GM12878 (cell line): ENCODE results near the gene FAM234A. TPM values are rescaled to one million over a fixed set of nuclear protein-coding genes. Genes with fewer than 3 reads are reported as not detected.

Source experiments
- ATAC-seq: fragments of 200-7000 bp; cut with Tn5 transposase; 3 replicates; pipeline ENCODE4 v1.9.1; 2020; ENCODE audit warnings: mild to moderate bottlenecking, moderate library complexity
- Bru-seq: library from RNA; stranded (reverse); fragments of 400-500 nt; gene quantifications from one replicate; lab custom pipeline; 2021; lab: Mats Ljungman, UMichigan
- BruChase-seq, 2 experiments: library from RNA; stranded (reverse); fragments of 400-500 nt; gene quantifications; one replicate each; lab custom pipeline; 2021; lab: Mats Ljungman, UMichigan
- BruUV-seq: library from RNA; stranded (reverse); fragments of 400-500 nt; replicated peaks from 2 replicates; lab custom pipeline; 2021; lab: Mats Ljungman, UMichigan
- CTCF ChIA-PET: fragments of 300-600 bp; sonication (Branson Sonifier 250); formaldehyde crosslinking; extraction: SDS; loops from one replicate; lab custom pipeline; 2021; ENCODE audit warnings: inconsistent platforms; lab: Yijun Ruan, JAX
- POLR2A ChIA-PET: fragments of 350-600 bp; formaldehyde crosslinking; extraction: SDS; loops from one replicate; lab custom pipeline; 2021; ENCODE audit warnings: inconsistent platforms; lab: Charles Lee
- RAD21 ChIA-PET: fragments of 300-600 bp; sonication (Branson Sonifier 250); formaldehyde crosslinking; loops from one replicate; lab custom pipeline; 2023; ENCODE audit warnings: antibody characterized with exemption; ENCODE audit not compliant: unreplicated experiment; lab: Charles Lee
- SMC1A ChIA-PET: fragments of 300-600 bp; sonication (Branson Sonifier 250); formaldehyde crosslinking; loops from one replicate; lab custom pipeline; 2023; ENCODE audit not compliant: unreplicated experiment, uncharacterized antibody; lab: Charles Lee
- DNase-seq: peaks from one replicate; pipeline ENCODE4 v3.0.0-alpha.2; 2011; ENCODE audit warnings: low read depth, low spot score
- FAIRE-seq: peaks from 3 replicates; lab custom pipeline; 2011; peaks lifted over from hg19 to GRCh38; lab: Jason Lieb, UNC
- H2AFZ ChIP-seq: 2 replicates; pipeline ENCODE4 v1.6.0; 2011; ENCODE audit warnings: low read depth, low read length, control low read depth; ENCODE audit not compliant: control insufficient read depth
- H3K27ac ChIP-seq: 2 replicates; pipeline ENCODE4 v1.5.1; 2011; ENCODE audit warnings: control low read depth; ENCODE audit not compliant: control insufficient read depth, insufficient read depth
- H3K27me3 ChIP-seq, 2 experiments: replicated peaks in 1 of 2; 2 replicates each; pipeline versions ENCODE4 v1.6.0 to v1.6.1; 2011; ENCODE audit warnings: low read length in 1 of 2; ENCODE audit not compliant: control insufficient read depth in 2 of 2, insufficient read depth in 2 of 2
- H3K36me3 ChIP-seq, 2 experiments: 2 replicates each; pipeline ENCODE4 v1.5.1; 2011; ENCODE audit warnings: low read length in 1 of 2; ENCODE audit not compliant: control insufficient read depth in 2 of 2, insufficient read depth in 2 of 2
- H3K4me1 ChIP-seq: 2 replicates; pipeline ENCODE4 v1.6.1; 2011; ENCODE audit warnings: mild to moderate bottlenecking, low read length, moderate library complexity, mixed read lengths; ENCODE audit not compliant: control insufficient read depth, insufficient read depth
- H3K4me2 ChIP-seq: 2 replicates; pipeline ENCODE4 v1.6.0; 2011; ENCODE audit warnings: control low read depth; ENCODE audit not compliant: control insufficient read depth, insufficient read depth
- H3K4me3 ChIP-seq: fragments of 200-600 bp; sonication (generic); 2 replicates; pipeline ENCODE4 v1.5.1; 2016
- H3K79me2 ChIP-seq: 2 replicates; pipeline ENCODE4 v1.6.0; 2011; ENCODE audit warnings: low read length; ENCODE audit not compliant: control insufficient read depth, insufficient read depth
- H3K9ac ChIP-seq: 2 replicates; pipeline ENCODE4 v1.8.0; 2011; ENCODE audit warnings: low read length, control low read depth, mixed read lengths; ENCODE audit not compliant: control insufficient read depth, insufficient read depth
- H3K9me3 ChIP-seq: replicated peaks from 3 replicates; pipeline ENCODE4 v1.5.1; 2011; ENCODE audit warnings: mild to moderate bottlenecking, low read length; ENCODE audit not compliant: control insufficient read depth, insufficient read depth
- H4K20me1 ChIP-seq: 2 replicates; pipeline ENCODE4 v1.6.0; 2011; ENCODE audit not compliant: control insufficient read depth, insufficient read depth
- CEBPB ChIP-seq, 2 experiments: fragments of 150-350 bp in 1 of 2; IDR thresholded peaks; 2 replicates each; pipeline ENCODE4 v1.6.1; 2012 to 2014; ENCODE audit warnings: low read depth in 2 of 2, low read length in 2 of 2, borderline replicate concordance in 1 of 2, inconsistent platforms in 1 of 2
- ESRRA ChIP-seq: IDR thresholded peaks from 2 replicates; pipeline ENCODE4 v1.6.1; 2012; ENCODE audit warnings: mild to moderate bottlenecking, low read length, improper control_type of control experiment
- JUND ChIP-seq: IDR thresholded peaks from 2 replicates; pipeline ENCODE4 v1.6.1; 2012; ENCODE audit warnings: low read depth, mild to moderate bottlenecking, low read length, improper control_type of control experiment, moderate library complexity
- KLF5 ChIP-seq: fragments of 450-650 bp; IDR thresholded peaks from 2 replicates; pipeline ENCODE4 v1.6.1; 2014; ENCODE audit warnings: mild to moderate bottlenecking; ENCODE audit not compliant: partially characterized antibody
- NBN ChIP-seq: fragments of 450-650 bp; IDR thresholded peaks from 2 replicates; pipeline ENCODE4 v1.6.1; 2016
- WGBS: methylation state at CpG from one replicate; pipeline ENCODE4 v1.1.6; 2016; ENCODE audit warnings: low lambda C conversion rate; ENCODE audit not compliant: insufficient replicate concordance, insufficient coverage; ENCODE audit errors: missing lambda C conversion rate; 5-methylcytosine and 5-hydroxymethylcytosine counted together
- in situ Hi-C: fragments of 300-500 bp; cut with MboI; formaldehyde crosslinking; loops from 9 replicates; pipeline ENCODE4 v1.14.3; 2018; ENCODE audit warnings: mixed read lengths
- intact Hi-C: fragments of 100-400 bp; cut with micrococcal nuclease; formaldehyde crosslinking; loops from one replicate; pipeline ENCODE4 v1.14.2; 2022; ENCODE audit not compliant: unreplicated experiment
- long read RNA-seq, 2 experiments: library from polyadenylated mRNA; unstranded; transcript quantifications; one replicate each; pipeline ENCODE4 v2.0.0, GENCODE V29; 2019 to 2020
- polyA minus RNA-seq, 3 experiments: library from RNA; depleted of rRNA, polyadenylated mRNA; stranded (reverse); fragments of >200 nt; gene quantifications; 2 replicates each; pipeline ENCODE4 v1.2.3, GENCODE V29; 2011
- polyA plus RNA-seq, 11 experiments: library from polyadenylated mRNA; depleted of rRNA in 4 of 11; unstranded in 6 of 11; stranded (reverse) in 5 of 11; fragments of >200 nt; fragmentation: Nextera tagmentation in 4 of 11; fragmentation: Illumina TruSeq in 1 of 11; extraction: Ambion mirVana in 4 of 11; extraction: Trizol in 1 of 11; gene quantifications; 1 replicate in 1 of 11; 2 replicates in 10 of 11; pipeline versions ENCODE4 v1.2.1 to v1.2.3, GENCODE V29; 2011 to 2016; ENCODE audit warnings: inconsistent platforms in 2 of 11, missing spikeins in 2 of 11, low read depth in 1 of 11
- total RNA-seq, 4 experiments: library from RNA; depleted of rRNA in 3 of 4; stranded (reverse); fragments of >200 nt in 3 of 4; fragmentation: Illumina TruSeq in 1 of 4; extraction: Trizol in 1 of 4; gene quantifications; 2 replicates each; pipeline versions ENCODE4 v1.2.1 to v1.2.3, GENCODE V29; 2013 to 2021
- TF ChIP-seq, protein P1 (sequence below): fragments of 450-650 bp; IDR thresholded peaks from 2 replicates; pipeline ENCODE4 v1.6.1; 2018; ENCODE audit warnings: borderline replicate concordance, mild to moderate bottlenecking; ENCODE audit not compliant: partially characterized antibody
- TF ChIP-seq, protein P2 (sequence below): IDR thresholded peaks from 2 replicates; pipeline ENCODE4 v1.6.1; 2011; ENCODE audit warnings: borderline replicate concordance, low read depth, mild to moderate bottlenecking, moderate library complexity, low read length; ENCODE audit not compliant: insufficient read depth, poor library complexity, severe bottlenecking
- TF ChIP-seq, protein P3 (sequence below): IDR thresholded peaks from 2 replicates; pipeline ENCODE4 v1.6.1; 2012; ENCODE audit warnings: low read length, inconsistent platforms

The FAM234A gene, protein sequence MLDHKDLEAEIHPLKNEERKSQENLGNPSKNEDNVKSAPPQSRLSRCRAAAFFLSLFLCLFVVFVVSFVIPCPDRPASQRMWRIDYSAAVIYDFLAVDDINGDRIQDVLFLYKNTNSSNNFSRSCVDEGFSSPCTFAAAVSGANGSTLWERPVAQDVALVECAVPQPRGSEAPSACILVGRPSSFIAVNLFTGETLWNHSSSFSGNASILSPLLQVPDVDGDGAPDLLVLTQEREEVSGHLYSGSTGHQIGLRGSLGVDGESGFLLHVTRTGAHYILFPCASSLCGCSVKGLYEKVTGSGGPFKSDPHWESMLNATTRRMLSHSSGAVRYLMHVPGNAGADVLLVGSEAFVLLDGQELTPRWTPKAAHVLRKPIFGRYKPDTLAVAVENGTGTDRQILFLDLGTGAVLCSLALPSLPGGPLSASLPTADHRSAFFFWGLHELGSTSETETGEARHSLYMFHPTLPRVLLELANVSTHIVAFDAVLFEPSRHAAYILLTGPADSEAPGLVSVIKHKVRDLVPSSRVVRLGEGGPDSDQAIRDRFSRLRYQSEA
- total RNA-seq (2013; cell fraction: nucleolus; rRNA removed): 41.7 and 42.1 TPM in 2 replicates
- total RNA-seq (2014; rRNA removed) (15.1 and 17.2 TPM in 2 replicates), total RNA-seq (2014; rRNA removed; fragmentation: Illumina TruSeq; extraction: Trizol) (12.8 and 14.0 TPM in 2 replicates), total RNA-seq (2021) (37.2 and 41.4 TPM in 2 replicates), polyA plus RNA-seq (2011; rRNA removed) (3.3 and 6.5 TPM in 2 replicates), polyA plus RNA-seq (2014; fragmentation: Illumina TruSeq; extraction: Trizol) (11.6 and 17.3 TPM in 2 replicates), polyA plus RNA-seq (2014; fragmentation: Nextera tagmentation; extraction: Ambion mirVana) (1 to 10 TPM; 1.6 TPM), polyA plus RNA-seq (2014; rRNA removed) (28.5 and 30.5 TPM in 2 replicates), polyA plus RNA-seq (2016; fragmentation: Nextera tagmentation; extraction: Ambion mirVana) (10 to 100 TPM; 36.9 to 37.6 TPM), polyA minus RNA-seq (2011; rRNA and poly(A)+ RNA removed) (5.0 and 8.5 TPM in 2 replicates), Bru-seq, nascent RNA (percentile 59 among the genes with signal in this experiment), BruChase-seq, experiment 1, labeled RNA remaining after a 6-hour chase (percentile 60 among the genes with signal in this experiment), BruChase-seq, experiment 2, labeled RNA remaining after a 2-hour chase (percentile 59 among the genes with signal in this experiment)
- polyA plus RNA-seq (2011; ENCODE audit: low read depth): 21.5 TPM
- polyA plus RNA-seq (2011; cell fraction: cytosol; rRNA removed): 8.8 and 10.1 TPM in 2 replicates
- 26.4 and 29.7 TPM in 2 replicates for polyA plus RNA-seq (2011; cell fraction: nucleus; rRNA removed)
- 25.3 and 40.7 TPM in 2 replicates for polyA plus RNA-seq (2012)
- polyA minus RNA-seq (2011; cell fraction: cytosol; rRNA and poly(A)+ RNA removed): 4.4 and 7.8 TPM in 2 replicates
- 4.6 and 5.9 TPM in 2 replicates for polyA minus RNA-seq (2011; cell fraction: nucleus; rRNA and poly(A)+ RNA removed)
- long read RNA-seq, experiment 1, partial matches to known transcripts: 4 of 10 reads
- long read RNA-seq, experiment 1, other reads (novel, unspliced or antisense): 4 of 10 reads
- long read RNA-seq, experiment 2, partial matches to known transcripts: 0 of 2 reads
- long read RNA-seq, experiment 2, other reads (novel, unspliced or antisense): 2 of 2 reads

DNA sequence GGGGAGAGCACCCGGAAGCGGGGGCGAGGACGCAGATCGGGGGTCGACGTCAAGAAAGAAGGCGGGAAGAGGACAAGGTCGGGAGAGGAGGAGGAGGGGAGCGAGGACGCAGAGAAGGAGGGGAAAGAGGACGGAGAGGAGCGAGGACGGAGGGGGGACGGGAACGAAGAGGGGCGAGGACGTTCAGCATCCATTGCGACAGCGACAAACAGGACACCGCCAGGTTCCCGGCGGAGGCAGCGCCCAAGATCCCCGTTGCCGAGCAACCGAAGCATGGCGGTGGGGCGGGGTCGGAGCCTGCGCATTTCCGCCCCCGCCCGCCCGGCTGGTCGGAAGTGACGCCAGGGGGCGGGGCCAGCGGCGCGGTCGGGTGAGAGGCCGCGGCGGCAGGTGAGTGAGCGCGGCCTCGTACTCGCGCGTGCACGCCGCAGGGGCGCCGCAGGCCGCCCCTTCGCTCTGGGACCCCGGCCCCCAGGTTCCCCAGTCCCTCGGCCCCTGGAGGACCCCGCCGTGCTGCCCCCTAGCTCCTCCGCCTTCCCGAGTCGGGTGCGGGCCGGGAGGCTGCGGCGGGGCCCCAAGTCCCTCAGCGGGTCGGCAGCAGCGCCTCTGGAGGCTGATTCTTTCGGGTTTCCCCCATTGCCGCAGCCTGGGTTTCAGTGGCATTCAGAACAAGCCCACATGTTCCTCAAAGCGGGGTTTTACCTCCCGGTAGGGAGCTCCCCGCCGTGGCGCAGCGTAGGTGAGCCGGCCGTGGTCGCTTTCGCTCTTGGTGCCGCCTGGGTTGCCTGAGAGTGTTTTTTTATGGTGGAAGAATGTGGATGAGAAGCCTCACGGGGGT, at the start of gene FAM234A:
FAM234A (plus strand) TSS at position 354 of the 838 bp plus-strand sequence. CDS start 19,593 bp downstream, outside the sequence.
- BruUV-seq: no TSS peak
- intact Hi-C loops (loop anchor here (2.0 kb wide), 2 partner anchors 18 to 114 kb away; no protein-coding TSS in a partner anchor), in situ Hi-C loops (loop anchor here (5.0 kb wide), 1 partner anchor 113 kb away; no protein-coding TSS in a partner anchor)
- no peaks in the 10 kb centered on the region for H4K20me1 ChIP-seq
- H3K4me2 ChIP-seq: peak within 1 kb of the TSS; percentile 99
- peak within 1 kb of the TSS; percentile 81 for H3K4me3 ChIP-seq
- DNase-seq: peak; percentile 77
- peak within 1 kb of the TSS; percentile 84 for H3K27ac ChIP-seq
- RAD21 ChIA-PET: interaction anchor here (0.7 to 2.5 kb wide), 8 partner anchors 8 to 167 kb away, joined by 3 to 28 read pairs (median 4); partner anchors contain the start of genes AXIN1 and DECR2
- H3K27me3 ChIP-seq: no peaks in the 10 kb centered on the region
- H2AFZ ChIP-seq: peak within 1 kb of the TSS; percentile 99
- peak; percentile 75 for FAIRE-seq
- CTCF ChIA-PET: interaction anchor here (0.8 to 1.8 kb wide), 9 partner anchors 9 to 157 kb away, joined by 3 to 10 read pairs (median 4); partner anchors contain the start of gene MPG
- SMC1A ChIA-PET: interaction anchor here (0.7 to 1.5 kb wide), 9 partner anchors 15 to 118 kb away, joined by 3 to 6 read pairs (median 4); partner anchors contain the start of gene AXIN1
- H3K79me2 ChIP-seq: peaks cover 5% of the 10 kb centered on the region
- POLR2A ChIA-PET: interaction anchor here (0.7 to 3.5 kb wide), 12 partner anchors 10 to 402 kb away, joined by 3 to 33 read pairs (median 4); partner anchors contain the start of gene MRPL28
- no peaks in the 10 kb centered on the region for H3K36me3 ChIP-seq
- peak; percentile 96 for ATAC-seq
- 1% methylated on average over 63 of the region's 85 CpGs for WGBS
- peak within 1 kb of the TSS; percentile 83 for H3K9ac ChIP-seq
- peaks cover 2% of the 10 kb centered on the region; the same call in 1 of the 2 replicates for H3K4me1 ChIP-seq
- H3K9me3 ChIP-seq: no peaks in the 10 kb centered on the region
- no peak for TF ChIP-seq JUND
- TF ChIP-seq, protein P1, sequence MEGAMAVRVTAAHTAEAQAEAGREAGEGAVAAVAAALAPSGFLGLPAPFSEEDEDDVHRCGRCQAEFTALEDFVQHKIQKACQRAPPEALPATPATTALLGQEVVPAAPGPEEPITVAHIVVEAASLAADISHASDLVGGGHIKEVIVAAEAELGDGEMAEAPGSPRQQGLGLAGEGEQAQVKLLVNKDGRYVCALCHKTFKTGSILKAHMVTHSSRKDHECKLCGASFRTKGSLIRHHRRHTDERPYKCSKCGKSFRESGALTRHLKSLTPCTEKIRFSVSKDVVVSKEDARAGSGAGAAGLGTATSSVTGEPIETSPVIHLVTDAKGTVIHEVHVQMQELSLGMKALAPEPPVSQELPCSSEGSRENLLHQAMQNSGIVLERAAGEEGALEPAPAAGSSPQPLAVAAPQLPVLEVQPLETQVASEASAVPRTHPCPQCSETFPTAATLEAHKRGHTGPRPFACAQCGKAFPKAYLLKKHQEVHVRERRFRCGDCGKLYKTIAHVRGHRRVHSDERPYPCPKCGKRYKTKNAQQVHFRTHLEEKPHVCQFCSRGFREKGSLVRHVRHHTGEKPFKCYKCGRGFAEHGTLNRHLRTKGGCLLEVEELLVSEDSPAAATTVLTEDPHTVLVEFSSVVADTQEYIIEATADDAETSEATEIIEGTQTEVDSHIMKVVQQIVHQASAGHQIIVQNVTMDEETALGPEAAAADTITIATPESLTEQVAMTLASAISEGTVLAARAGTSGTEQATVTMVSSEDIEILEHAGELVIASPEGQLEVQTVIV: peak; percentile 94
- peak; percentile 97 for TF ChIP-seq NBN
- TF ChIP-seq CEBPB (IDR thresholded peaks at IDR 0.05; ENCODE audit: borderline replicate concordance in 1 of 2, low read depth in 2 of 2, low read length in 2 of 2): no peak
- TF ChIP-seq ESRRA: no peak
- TF ChIP-seq, protein P2, sequence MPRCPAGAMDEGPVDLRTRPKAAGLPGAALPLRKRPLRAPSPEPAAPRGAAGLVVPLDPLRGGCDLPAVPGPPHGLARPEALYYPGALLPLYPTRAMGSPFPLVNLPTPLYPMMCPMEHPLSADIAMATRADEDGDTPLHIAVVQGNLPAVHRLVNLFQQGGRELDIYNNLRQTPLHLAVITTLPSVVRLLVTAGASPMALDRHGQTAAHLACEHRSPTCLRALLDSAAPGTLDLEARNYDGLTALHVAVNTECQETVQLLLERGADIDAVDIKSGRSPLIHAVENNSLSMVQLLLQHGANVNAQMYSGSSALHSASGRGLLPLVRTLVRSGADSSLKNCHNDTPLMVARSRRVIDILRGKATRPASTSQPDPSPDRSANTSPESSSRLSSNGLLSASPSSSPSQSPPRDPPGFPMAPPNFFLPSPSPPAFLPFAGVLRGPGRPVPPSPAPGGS: peak; percentile 96
- TF ChIP-seq, protein P3, sequence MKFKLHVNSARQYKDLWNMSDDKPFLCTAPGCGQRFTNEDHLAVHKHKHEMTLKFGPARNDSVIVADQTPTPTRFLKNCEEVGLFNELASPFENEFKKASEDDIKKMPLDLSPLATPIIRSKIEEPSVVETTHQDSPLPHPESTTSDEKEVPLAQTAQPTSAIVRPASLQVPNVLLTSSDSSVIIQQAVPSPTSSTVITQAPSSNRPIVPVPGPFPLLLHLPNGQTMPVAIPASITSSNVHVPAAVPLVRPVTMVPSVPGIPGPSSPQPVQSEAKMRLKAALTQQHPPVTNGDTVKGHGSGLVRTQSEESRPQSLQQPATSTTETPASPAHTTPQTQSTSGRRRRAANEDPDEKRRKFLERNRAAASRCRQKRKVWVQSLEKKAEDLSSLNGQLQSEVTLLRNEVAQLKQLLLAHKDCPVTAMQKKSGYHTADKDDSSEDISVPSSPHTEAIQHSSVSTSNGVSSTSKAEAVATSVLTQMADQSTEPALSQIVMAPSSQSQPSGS: no peak
- TF ChIP-seq KLF5: peak; percentile 91
